DOHH2 (cell line): ENCODE data around the gene ERAP2.

ENCODE experiments used
- H3F3A ChIP-seq: fragments of 200-600 bp; sonication (generic), shearing (Covaris generic); 2 replicates; pipeline ENCODE4 v1.6.0; 2016; ENCODE audit warnings: antibody characterized with exemption, mild to moderate bottlenecking; ENCODE audit not compliant: control insufficient read depth, insufficient read depth
- H3K27ac ChIP-seq: fragments of 200-600 bp; sonication (generic); 2 replicates; pipeline ENCODE4 v1.5.1; 2014; ENCODE audit warnings: low read depth, mild to moderate bottlenecking, low read length, moderate library complexity
- H3K27me3 ChIP-seq: fragments of 200-600 bp; sonication (generic); 2 replicates; pipeline ENCODE4 v1.6.1; 2014; ENCODE audit warnings: mild to moderate bottlenecking, low read length, mixed read lengths; ENCODE audit not compliant: control insufficient read depth
- H3K36me3 ChIP-seq: fragments of 200-600 bp; sonication (generic); 2 replicates; pipeline ENCODE4 v1.6.1; 2014; ENCODE audit warnings: mild to moderate bottlenecking, low read length, moderate library complexity, mixed read lengths; ENCODE audit not compliant: control insufficient read depth
- H3K4me1 ChIP-seq: fragments of 200-600 bp; sonication (generic); 2 replicates; pipeline ENCODE4 v1.6.1; 2014; ENCODE audit warnings: mild to moderate bottlenecking, low read length, mixed read lengths; ENCODE audit not compliant: control insufficient read depth
- H3K4me2 ChIP-seq: fragments of 200-600 bp; sonication (generic); 2 replicates; pipeline ENCODE4 v1.6.0; 2014; ENCODE audit warnings: mild to moderate bottlenecking, low read length, moderate library complexity
- H3K4me3 ChIP-seq: fragments of 200-600 bp; sonication (generic); 2 replicates; pipeline ENCODE4 v1.5.1; 2014; ENCODE audit warnings: mild to moderate bottlenecking, low read length, mixed read lengths
- H3K79me2 ChIP-seq: fragments of 200-600 bp; sonication (generic); 2 replicates; pipeline ENCODE4 v1.6.1; 2014; ENCODE audit warnings: mild to moderate bottlenecking, low read length, mixed read lengths; ENCODE audit not compliant: control insufficient read depth
- H3K9me2 ChIP-seq: fragments of 200-600 bp; sonication (generic); replicated peaks from 2 replicates; pipeline ENCODE4 v1.6.1; 2014; ENCODE audit warnings: mild to moderate bottlenecking, low read length, mixed read lengths; ENCODE audit not compliant: control insufficient read depth
- H3K9me3 ChIP-seq: fragments of 200-600 bp; sonication (generic); 2 replicates; pipeline ENCODE4 v1.6.1; 2014; ENCODE audit warnings: antibody characterized with exemption, low read length, mixed read lengths; ENCODE audit not compliant: control insufficient read depth, insufficient read depth
- H4K20me1 ChIP-seq: fragments of 200-600 bp; sonication (generic); 2 replicates; pipeline ENCODE4 v1.6.0; 2014; ENCODE audit warnings: low read depth, mild to moderate bottlenecking, antibody characterized with exemption, low read length, moderate library complexity; ENCODE audit not compliant: control insufficient read depth, insufficient read depth
- EZH2phosphoT487 ChIP-seq: fragments of 200-600 bp; sonication (generic); IDR thresholded peaks from 2 replicates; pipeline ENCODE4 v1.6.1; 2017; ENCODE audit warnings: borderline replicate concordance, mild to moderate bottlenecking, antibody characterized with exemption, low read length, moderate library complexity, mixed read lengths
- TF ChIP-seq, protein P1 (sequence below): fragments of 200-600 bp; sonication (generic); IDR thresholded peaks from one replicate; pipeline ENCODE4 v1.5.1; 2014; ENCODE audit warnings: antibody characterized with exemption, mild to moderate bottlenecking, low read depth, low read length; ENCODE audit not compliant: poor library complexity, severe bottlenecking

ERAP2 gene

DNA sequence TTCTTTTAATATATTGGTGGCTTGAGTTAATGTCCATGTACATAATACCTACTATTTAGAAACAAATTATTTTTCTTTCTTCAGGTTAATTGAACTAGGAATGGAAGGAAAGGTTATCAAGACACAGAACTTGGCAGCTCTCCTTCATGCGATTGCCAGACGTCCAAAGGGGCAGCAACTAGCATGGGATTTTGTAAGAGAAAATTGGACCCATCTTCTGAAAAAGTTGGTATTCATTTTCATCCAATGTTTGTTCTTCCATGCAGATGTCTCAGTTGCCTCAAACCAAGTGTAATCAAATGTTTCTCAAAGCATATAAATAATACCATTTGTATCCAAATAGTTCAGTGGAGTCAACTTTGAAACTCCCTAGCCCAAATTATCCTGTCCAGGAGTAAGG lies 36.9 kb downstream of the ERAP2 start:
- Histone ChIP-seq H3K4me2 (no peak overlapping the region), H3K27me3 (no peaks in the 10 kb centered on the region), H3F3A (peaks cover 6% of the 10 kb centered on the region; the same call in 1 of the 2 replicates), H3K9me2 (no peaks in the 10 kb centered on the region), H3K4me3 (no peak overlapping the region), H3K27ac (no peak overlapping the region), H3K9me3 (no peaks in the 10 kb centered on the region), H3K36me3 (peaks cover 5% of the 10 kb centered on the region), H3K79me2 (no peaks in the 10 kb centered on the region), H3K4me1 (0 out of 2 replicates have a peak, but pooled peaks cover 2% of the 10 kb centered on the region), H4K20me1 (no peaks in the 10 kb centered on the region)
- TF ChIP-seq EZH2phosphoT487: no peak
- TF ChIP-seq, protein P1, sequence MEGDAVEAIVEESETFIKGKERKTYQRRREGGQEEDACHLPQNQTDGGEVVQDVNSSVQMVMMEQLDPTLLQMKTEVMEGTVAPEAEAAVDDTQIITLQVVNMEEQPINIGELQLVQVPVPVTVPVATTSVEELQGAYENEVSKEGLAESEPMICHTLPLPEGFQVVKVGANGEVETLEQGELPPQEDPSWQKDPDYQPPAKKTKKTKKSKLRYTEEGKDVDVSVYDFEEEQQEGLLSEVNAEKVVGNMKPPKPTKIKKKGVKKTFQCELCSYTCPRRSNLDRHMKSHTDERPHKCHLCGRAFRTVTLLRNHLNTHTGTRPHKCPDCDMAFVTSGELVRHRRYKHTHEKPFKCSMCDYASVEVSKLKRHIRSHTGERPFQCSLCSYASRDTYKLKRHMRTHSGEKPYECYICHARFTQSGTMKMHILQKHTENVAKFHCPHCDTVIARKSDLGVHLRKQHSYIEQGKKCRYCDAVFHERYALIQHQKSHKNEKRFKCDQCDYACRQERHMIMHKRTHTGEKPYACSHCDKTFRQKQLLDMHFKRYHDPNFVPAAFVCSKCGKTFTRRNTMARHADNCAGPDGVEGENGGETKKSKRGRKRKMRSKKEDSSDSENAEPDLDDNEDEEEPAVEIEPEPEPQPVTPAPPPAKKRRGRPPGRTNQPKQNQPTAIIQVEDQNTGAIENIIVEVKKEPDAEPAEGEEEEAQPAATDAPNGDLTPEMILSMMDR: no peak

DNA sequence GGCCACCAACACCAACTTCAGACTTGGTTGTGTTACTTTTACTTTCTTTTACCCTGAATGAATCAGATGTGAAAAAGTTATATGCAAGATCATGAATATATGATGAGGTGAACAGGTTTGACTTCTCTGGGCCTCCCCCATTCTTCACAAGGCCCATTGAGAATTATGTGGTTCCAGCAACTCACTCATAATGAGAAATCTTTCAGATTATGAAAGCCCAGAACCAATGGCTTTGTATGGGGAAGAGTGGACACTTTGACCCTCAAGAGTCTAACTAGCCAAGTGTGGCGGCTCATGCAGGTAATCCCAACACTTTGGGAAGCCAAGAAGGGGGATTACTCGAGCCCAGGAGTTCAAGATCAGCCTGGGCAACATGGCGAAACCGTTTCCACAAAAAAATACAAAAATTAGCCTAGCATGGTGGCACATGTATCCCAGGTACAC lies 43.5 kb downstream of the ERAP2 start:
- Histone ChIP-seq H3K9me2 (no peaks in the 10 kb centered on the region), H4K20me1 (no peaks in the 10 kb centered on the region), H3F3A (peaks cover 13% of the 10 kb centered on the region), H3K27me3 (no peaks in the 10 kb centered on the region), H3K27ac (no peak overlapping the region), H3K9me3 (no peaks in the 10 kb centered on the region), H3K4me3 (no peak overlapping the region), H3K36me3 (no peaks in the 10 kb centered on the region), H3K79me2 (no peaks in the 10 kb centered on the region), H3K4me2 (no peak overlapping the region), H3K4me1 (peaks cover 46% of the 10 kb centered on the region)
- TF ChIP-seq, protein P1: no peak
- no peak for TF ChIP-seq EZH2phosphoT487

DNA sequence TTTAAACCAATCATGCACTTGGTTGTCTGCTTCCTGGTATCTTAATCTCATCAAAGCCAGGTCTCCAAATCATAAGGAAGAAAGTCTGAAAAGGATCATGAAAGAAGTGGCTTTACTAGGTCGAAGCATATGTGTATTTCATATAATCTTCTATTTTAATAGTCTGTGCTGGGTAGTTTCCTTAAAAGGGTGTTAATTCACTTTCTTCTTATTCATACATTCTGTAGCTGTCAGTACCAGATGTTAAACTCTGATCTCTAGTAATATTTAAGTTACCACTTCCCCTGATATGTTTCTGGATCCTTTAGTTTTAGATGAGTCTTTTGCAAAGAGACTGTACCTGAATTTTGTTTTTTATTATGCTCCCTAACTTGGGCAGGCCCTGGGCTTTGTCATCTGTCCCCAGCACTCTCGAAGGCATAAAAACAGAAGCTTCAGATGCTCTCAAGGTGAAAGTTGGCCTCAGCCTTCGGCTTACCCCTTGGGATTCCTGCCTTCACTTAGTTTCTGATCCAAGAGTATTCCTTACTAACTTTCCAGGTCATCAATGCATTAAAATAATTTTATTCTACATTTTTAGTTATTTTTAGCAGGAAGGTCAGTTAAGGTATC lies 44.5 kb downstream of the ERAP2 start:
- Histone ChIP-seq H3K4me3 (peak overlapping the region; percentile 61), H3K27me3 (no peaks in the 10 kb centered on the region), H3K27ac (peak overlapping the region; percentile 70), H4K20me1 (no peaks in the 10 kb centered on the region), H3K36me3 (no peaks in the 10 kb centered on the region), H3K79me2 (no peaks in the 10 kb centered on the region), H3K9me3 (no peaks in the 10 kb centered on the region), H3K4me1 (peaks cover 57% of the 10 kb centered on the region), H3K4me2 (peak overlapping the region; percentile 71), H3F3A (peaks cover 13% of the 10 kb centered on the region), H3K9me2 (no peaks in the 10 kb centered on the region)
- TF ChIP-seq, protein P1: no peak
- TF ChIP-seq EZH2phosphoT487: no peak
